Astrocyte (in vitro differentiated cells and primary cell): ENCODE measurements around the gene ZFYVE28. TPM values are rescaled to one million over a fixed set of nuclear protein-coding genes. Genes with fewer than 3 reads are reported as not detected.

Experiments
- DNase-seq: peaks from one replicate; pipeline ENCODE4 v3.0.0-alpha.2; 2010; ENCODE audit warnings: low read depth
- FAIRE-seq: peaks from 2 replicates; lab custom pipeline; 2011; peaks lifted over from hg19 to GRCh38; lab: Jason Lieb, UNC
- H2AFZ ChIP-seq: 2 replicates; pipeline ENCODE4 v1.6.0; 2012; ENCODE audit warnings: low read depth, low read length, inconsistent platforms
- H3K27ac ChIP-seq: 2 replicates; pipeline ENCODE4 v1.5.1; 2011; ENCODE audit warnings: low read depth, low read length, inconsistent platforms
- H3K27me3 ChIP-seq: 2 replicates; pipeline ENCODE4 v1.6.0; 2011; ENCODE audit warnings: low read length, inconsistent platforms; ENCODE audit not compliant: insufficient read depth
- H3K36me3 ChIP-seq: 2 replicates; pipeline ENCODE4 v1.5.1; 2011; ENCODE audit warnings: low read length, inconsistent platforms; ENCODE audit not compliant: insufficient read depth
- H3K4me1 ChIP-seq: 2 replicates; pipeline ENCODE4 v1.5.1; 2011; ENCODE audit warnings: low read length, inconsistent platforms; ENCODE audit not compliant: insufficient read depth
- H3K4me2 ChIP-seq: 2 replicates; pipeline ENCODE4 v1.6.0; 2012; ENCODE audit warnings: low read length, inconsistent platforms
- H3K4me3 ChIP-seq: 2 replicates; pipeline ENCODE4 v1.5.1; 2011; ENCODE audit warnings: low read depth, mild to moderate bottlenecking, low read length, inconsistent platforms; ENCODE audit not compliant: insufficient read depth
- H3K79me2 ChIP-seq: 2 replicates; pipeline ENCODE4 v1.6.0; 2012; ENCODE audit warnings: mild to moderate bottlenecking, low read length, inconsistent platforms; ENCODE audit not compliant: insufficient read depth
- H3K9ac ChIP-seq: 2 replicates; pipeline ENCODE4 v1.6.0; 2012; ENCODE audit warnings: mild to moderate bottlenecking, low read length, inconsistent platforms
- H3K9me3 ChIP-seq: 2 replicates; pipeline ENCODE4 v1.5.1; 2012; ENCODE audit warnings: low read depth, mild to moderate bottlenecking, low read length, inconsistent platforms; ENCODE audit not compliant: insufficient read depth
- H4K20me1 ChIP-seq: 2 replicates; pipeline ENCODE4 v1.6.0; 2012; ENCODE audit warnings: low read length, inconsistent platforms; ENCODE audit not compliant: insufficient read depth
- H3K27ac Mint-ChIP-seq: one replicate; pipeline ENCODE4 v1.8.0; 2021; ENCODE audit warnings: mild to moderate bottlenecking, mixed read lengths; ENCODE audit not compliant: unreplicated experiment
- H3K27me3 Mint-ChIP-seq: one replicate; pipeline ENCODE4 v1.8.0; 2021; ENCODE audit warnings: low read depth, mixed read lengths; ENCODE audit not compliant: unreplicated experiment
- H3K36me3 Mint-ChIP-seq: one replicate; pipeline ENCODE4 v1.8.0; 2021; ENCODE audit warnings: low read depth, mixed read lengths; ENCODE audit not compliant: unreplicated experiment
- H3K4me1 Mint-ChIP-seq: one replicate; pipeline ENCODE4 v1.8.0; 2021; ENCODE audit warnings: low read depth, mixed read lengths; ENCODE audit not compliant: unreplicated experiment
- H3K4me3 Mint-ChIP-seq: one replicate; pipeline ENCODE4 v1.8.0; 2021; ENCODE audit warnings: mild to moderate bottlenecking, moderate library complexity, mixed read lengths; ENCODE audit not compliant: unreplicated experiment
- H3K9me3 Mint-ChIP-seq: one replicate; pipeline ENCODE4 v1.8.0; 2021; ENCODE audit warnings: mild to moderate bottlenecking, mixed read lengths; ENCODE audit not compliant: unreplicated experiment
- EZH2 ChIP-seq: IDR thresholded peaks from 2 replicates; pipeline ENCODE4 v1.6.1; 2012; ENCODE audit warnings: mild to moderate bottlenecking, low read length, inconsistent platforms; ENCODE audit not compliant: insufficient read depth
- total RNA-seq: library from RNA; stranded (reverse); gene quantifications from 2 replicates; pipeline ENCODE4 v1.2.1, GENCODE V29; 2021
- TF ChIP-seq, protein P1 (sequence below): IDR thresholded peaks from 2 replicates; pipeline ENCODE4 v1.5.1; 2011; ENCODE audit warnings: low read depth, mild to moderate bottlenecking, inconsistent platforms, low read length, moderate library complexity; ENCODE audit not compliant: insufficient read depth

ZFYVE28 gene
- total RNA-seq, 1 donor from 2014 or later, result 0.68 TPM

- FAIRE-seq (no peak), DNase-seq (no peak)
- Histone ChIP-seq H3K36me3 (no peaks in the 10 kb centered on the region), H3K27ac (no peak overlapping the region), H3K9me3 (no peaks in the 10 kb centered on the region), H3K4me2 (peak overlapping the region; percentile 97), H3K4me1 (peaks cover 32% of the 10 kb centered on the region), H2AFZ (no peak overlapping the region), H3K9ac (no peak overlapping the region), H4K20me1 (peaks cover 6% of the 10 kb centered on the region), H3K4me3 (no peak overlapping the region), H3K27me3 (peaks cover 56% of the 10 kb centered on the region), H3K79me2 (no peaks in the 10 kb centered on the region)
- TF ChIP-seq EZH2, result peak; percentile 94
- TF ChIP-seq, protein P1, sequence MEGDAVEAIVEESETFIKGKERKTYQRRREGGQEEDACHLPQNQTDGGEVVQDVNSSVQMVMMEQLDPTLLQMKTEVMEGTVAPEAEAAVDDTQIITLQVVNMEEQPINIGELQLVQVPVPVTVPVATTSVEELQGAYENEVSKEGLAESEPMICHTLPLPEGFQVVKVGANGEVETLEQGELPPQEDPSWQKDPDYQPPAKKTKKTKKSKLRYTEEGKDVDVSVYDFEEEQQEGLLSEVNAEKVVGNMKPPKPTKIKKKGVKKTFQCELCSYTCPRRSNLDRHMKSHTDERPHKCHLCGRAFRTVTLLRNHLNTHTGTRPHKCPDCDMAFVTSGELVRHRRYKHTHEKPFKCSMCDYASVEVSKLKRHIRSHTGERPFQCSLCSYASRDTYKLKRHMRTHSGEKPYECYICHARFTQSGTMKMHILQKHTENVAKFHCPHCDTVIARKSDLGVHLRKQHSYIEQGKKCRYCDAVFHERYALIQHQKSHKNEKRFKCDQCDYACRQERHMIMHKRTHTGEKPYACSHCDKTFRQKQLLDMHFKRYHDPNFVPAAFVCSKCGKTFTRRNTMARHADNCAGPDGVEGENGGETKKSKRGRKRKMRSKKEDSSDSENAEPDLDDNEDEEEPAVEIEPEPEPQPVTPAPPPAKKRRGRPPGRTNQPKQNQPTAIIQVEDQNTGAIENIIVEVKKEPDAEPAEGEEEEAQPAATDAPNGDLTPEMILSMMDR, result no peak
- Mint-ChIP-seq H3K4me3 (peak overlapping the region; percentile 20), H3K27me3 (peaks cover 68% of the 10 kb centered on the region), H3K9me3 (peaks cover 10% of the 10 kb centered on the region), H3K36me3 (no peaks in the 10 kb centered on the region), H3K4me1 (peaks cover 10% of the 10 kb centered on the region), H3K27ac (peak overlapping the region; percentile 41)
Observed at GRCh38 chr4:2417226-2417764, 1.1 kb downstream of the ZFYVE28 start.

DNA sequence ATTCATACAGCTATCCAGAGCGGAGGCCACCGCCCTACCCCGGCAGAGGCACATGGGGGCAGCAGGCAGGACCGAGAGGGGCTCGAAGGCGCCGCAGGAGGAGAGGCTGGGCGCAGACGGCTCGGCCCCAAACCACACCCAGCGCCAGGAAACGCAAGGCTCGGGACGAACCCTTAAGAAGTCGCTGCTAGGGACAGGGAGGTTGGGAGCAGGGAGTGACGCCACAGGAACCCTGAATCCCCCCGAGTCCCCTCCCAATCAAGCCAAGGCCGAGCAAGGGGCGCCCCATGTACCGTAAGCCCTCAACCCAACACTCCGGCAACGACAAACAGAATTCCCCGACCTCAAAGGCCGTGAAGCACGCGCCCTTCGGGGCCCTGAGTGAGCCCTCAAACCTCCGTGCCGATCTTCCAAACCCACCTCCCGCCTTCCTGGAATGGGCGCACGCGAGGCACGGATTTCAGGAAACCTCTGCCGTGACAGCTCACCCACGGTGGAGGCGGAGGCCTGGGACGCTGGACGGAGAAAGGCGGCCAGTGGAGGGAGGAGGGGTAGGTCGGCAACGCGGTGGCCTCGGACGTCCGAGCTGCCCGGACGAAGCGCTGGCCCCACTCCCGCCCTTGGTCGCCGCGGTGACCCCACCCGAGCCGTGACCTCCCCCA, 1.8 kb downstream of the ZFYVE28 start:
- Histone ChIP-seq H3K27me3 (peaks cover 54% of the 10 kb centered on the region), H3K27ac (no peak overlapping the region), H3K9me3 (no peaks in the 10 kb centered on the region), H3K4me1 (peaks cover 33% of the 10 kb centered on the region), H4K20me1 (peaks cover 6% of the 10 kb centered on the region), H3K9ac (no peak overlapping the region), H2AFZ (peak overlapping the region; percentile 67), H3K79me2 (no peaks in the 10 kb centered on the region), H3K36me3 (no peaks in the 10 kb centered on the region), H3K4me3 (no peak overlapping the region), H3K4me2 (peak overlapping the region; percentile 97)
- Mint-ChIP-seq H3K4me1 (peaks cover 12% of the 10 kb centered on the region), H3K27ac (no peak overlapping the region), H3K27me3 (peaks cover 63% of the 10 kb centered on the region), H3K4me3 (no peak overlapping the region), H3K36me3 (no peaks in the 10 kb centered on the region), H3K9me3 (peaks cover 10% of the 10 kb centered on the region)
- no peak for FAIRE-seq
- no peak for DNase-seq
- TF ChIP-seq EZH2, result peak; percentile 88
- TF ChIP-seq, protein P1, result no peak
